Measurements from ENCODE around the gene MAVS.

Gene MAVS

DNA sequence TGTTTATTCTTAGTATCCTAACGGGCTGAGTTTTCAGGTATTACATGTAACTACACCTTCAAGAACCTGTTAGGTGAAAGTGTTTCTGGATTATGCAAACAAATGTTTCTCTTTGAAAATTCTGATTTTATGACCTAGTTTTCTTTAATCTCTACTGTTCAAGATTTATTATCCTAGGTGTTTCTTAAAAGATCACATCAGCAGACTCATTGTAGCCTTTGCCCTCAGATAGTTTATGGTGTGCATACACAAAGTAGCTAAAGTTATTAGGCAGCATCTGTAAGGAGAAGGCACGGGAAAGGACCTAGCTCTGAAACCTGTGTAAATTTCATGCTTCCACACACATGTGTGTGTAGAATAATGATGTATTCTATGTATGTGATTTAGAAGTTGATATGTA is 64.2 kb downstream of the MAVS start:
- TF ChIP-seq, protein P1, sequence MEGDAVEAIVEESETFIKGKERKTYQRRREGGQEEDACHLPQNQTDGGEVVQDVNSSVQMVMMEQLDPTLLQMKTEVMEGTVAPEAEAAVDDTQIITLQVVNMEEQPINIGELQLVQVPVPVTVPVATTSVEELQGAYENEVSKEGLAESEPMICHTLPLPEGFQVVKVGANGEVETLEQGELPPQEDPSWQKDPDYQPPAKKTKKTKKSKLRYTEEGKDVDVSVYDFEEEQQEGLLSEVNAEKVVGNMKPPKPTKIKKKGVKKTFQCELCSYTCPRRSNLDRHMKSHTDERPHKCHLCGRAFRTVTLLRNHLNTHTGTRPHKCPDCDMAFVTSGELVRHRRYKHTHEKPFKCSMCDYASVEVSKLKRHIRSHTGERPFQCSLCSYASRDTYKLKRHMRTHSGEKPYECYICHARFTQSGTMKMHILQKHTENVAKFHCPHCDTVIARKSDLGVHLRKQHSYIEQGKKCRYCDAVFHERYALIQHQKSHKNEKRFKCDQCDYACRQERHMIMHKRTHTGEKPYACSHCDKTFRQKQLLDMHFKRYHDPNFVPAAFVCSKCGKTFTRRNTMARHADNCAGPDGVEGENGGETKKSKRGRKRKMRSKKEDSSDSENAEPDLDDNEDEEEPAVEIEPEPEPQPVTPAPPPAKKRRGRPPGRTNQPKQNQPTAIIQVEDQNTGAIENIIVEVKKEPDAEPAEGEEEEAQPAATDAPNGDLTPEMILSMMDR (conservative IDR thresholded peaks at IDR 0.05; ENCODE audit: low read depth, low read length): no peak
- DNase-seq (ENCODE audit: low read depth): no peak
- no peak overlapping the region for H3K4me3 ChIP-seq (ENCODE audit: low read length)

DNA sequence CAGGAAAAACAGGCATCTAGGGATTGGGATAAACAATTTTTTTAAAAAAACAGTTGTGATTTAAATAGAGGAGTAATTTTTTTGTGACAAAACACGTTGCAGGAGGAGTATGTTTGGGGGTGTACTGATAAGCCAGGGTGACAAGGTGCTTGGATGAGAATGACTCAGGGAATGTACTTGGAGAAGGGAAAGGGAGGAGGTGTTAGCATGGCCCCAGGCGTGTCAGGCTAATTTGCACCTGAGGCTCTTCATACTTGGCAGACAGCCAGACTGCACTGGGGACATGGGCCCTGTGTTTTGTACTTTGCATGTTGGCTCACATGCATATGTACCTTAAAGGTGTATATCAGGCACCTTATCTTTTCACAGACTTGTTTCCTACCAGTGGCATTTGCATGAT is 65.3 kb downstream of the MAVS start:
- DNase-seq (ENCODE audit: low read depth): no peak
- H3K4me3 ChIP-seq (ENCODE audit: low read length): no peak overlapping the region

DNA sequence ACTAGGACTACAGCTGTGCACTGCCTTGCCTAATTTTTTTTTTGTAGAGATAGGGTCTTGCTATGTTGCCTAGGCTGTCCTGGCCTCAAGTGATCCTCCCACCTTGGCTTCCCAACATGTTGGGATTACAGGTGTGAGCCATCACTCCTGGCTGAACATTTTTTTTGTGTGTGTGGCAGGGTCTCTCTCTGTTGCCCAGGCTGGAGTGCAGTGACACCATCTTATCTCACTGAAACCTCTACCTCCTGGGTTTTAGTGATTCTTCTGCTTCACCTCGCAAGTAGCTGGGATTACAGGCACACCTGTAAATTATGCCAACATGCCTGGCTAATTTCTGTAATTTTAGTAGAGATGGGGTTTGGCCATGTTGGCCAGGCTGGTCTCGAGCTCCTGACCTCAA is 67.8 kb downstream of the MAVS start:
- H3K4me3 ChIP-seq (ENCODE audit: low read length): no peak overlapping the region
- no peak for DNase-seq (ENCODE audit: low read depth)
- TF ChIP-seq, protein P1 (conservative IDR thresholded peaks at IDR 0.05; ENCODE audit: low read depth, low read length): no peak

More for the DNA sequence above, 65.3 kb downstream of the MAVS start:
- TF ChIP-seq, protein P1 (conservative IDR thresholded peaks at IDR 0.05; ENCODE audit: low read depth, low read length): no peak

- TF ChIP-seq, protein P1 (conservative IDR thresholded peaks at IDR 0.05; ENCODE audit: low read depth, low read length): no peak
- no peak for DNase-seq (ENCODE audit: low read depth)
Observed at GRCh38 chr20:3915691-3916090, 69.1 kb downstream of the MAVS start.

GRCh38 chr20:3916364-3916763 is 69.7 kb downstream of the MAVS start:
- no peak overlapping the region for H3K4me3 ChIP-seq (ENCODE audit: low read length)
- TF ChIP-seq, protein P1 (conservative IDR thresholded peaks at IDR 0.05; ENCODE audit: low read depth, low read length): no peak
- no peak for DNase-seq (ENCODE audit: low read depth)

More at GRCh38 chr20:3915691-3916090, 69.1 kb downstream of the MAVS start:
- no peak overlapping the region for H3K4me3 ChIP-seq (ENCODE audit: low read length)

- no peak for DNase-seq (ENCODE audit: low read depth)
- TF ChIP-seq, protein P1 (conservative IDR thresholded peaks at IDR 0.05; ENCODE audit: low read depth, low read length): no peak
- no peak overlapping the region for H3K4me3 ChIP-seq (ENCODE audit: low read length)
Observed at GRCh38 chr20:3919352-3919751, 72.7 kb downstream of the MAVS start.

GRCh38 chr20:3922223-3922982 is 75.8 kb downstream of the MAVS start:
- TF ChIP-seq, protein P1 (conservative IDR thresholded peaks at IDR 0.05; ENCODE audit: low read depth, low read length): no peak
- no peak overlapping the region for H3K4me3 ChIP-seq (ENCODE audit: low read length)
- DNase-seq (ENCODE audit: low read depth): no peak

Data from retinal pigment epithelial cell (primary cell).